IgD-negative memory B cell (primary cell): ENCODE results near the gene WWC1. TPM values are rescaled to one million over a fixed set of nuclear protein-coding genes. Genes with fewer than 3 reads are reported as not detected.
A peak's percentile ranks its signal among the peaks of the same experiment; 100 is the strongest.

Experiments
- H3K27ac Mint-ChIP-seq, 3 donors: one replicate each; pipeline ENCODE4 v1.8.0; 2020 to 2022; ENCODE audit warnings: mild to moderate bottlenecking in 3 of 3, mixed read lengths in 3 of 3, moderate library complexity in 1 of 3
- H3K27me3 Mint-ChIP-seq: one replicate; pipeline ENCODE4 v1.8.0; 2021; ENCODE audit warnings: mixed read lengths
- H3K36me3 Mint-ChIP-seq: one replicate; pipeline ENCODE4 v1.8.0; 2020; ENCODE audit warnings: mild to moderate bottlenecking, mixed read lengths
- H3K4me1 Mint-ChIP-seq, 3 donors: one replicate each; pipeline ENCODE4 v1.8.0; 2020 to 2022; ENCODE audit warnings: mixed read lengths in 3 of 3, mild to moderate bottlenecking in 1 of 3
- H3K4me3 Mint-ChIP-seq, 4 donors: one replicate each; pipeline ENCODE4 v1.8.0; 2020 to 2022; ENCODE audit warnings: mild to moderate bottlenecking in 4 of 4, mixed read lengths in 4 of 4, moderate library complexity in 3 of 4
- H3K9me3 Mint-ChIP-seq, 3 donors: one replicate each; pipeline ENCODE4 v1.8.0; 2020 to 2021; ENCODE audit warnings: mixed read lengths in 3 of 3, mild to moderate bottlenecking in 1 of 3
- polyA plus RNA-seq: library from polyadenylated mRNA; unstranded; fragments of 300-500 nt; fragmentation: Illumina TruSeq; gene quantifications from one replicate; pipeline ENCODE4 v1.2.3, GENCODE V29; 2021

Gene WWC1
- polyA plus RNA-seq, 1 donor from 2014 or later, result 0.09 TPM

GRCh38 chr5:168404365-168404764 lies 112.9 kb downstream of the WWC1 start:
- no peak overlapping the region for H3K27ac Mint-ChIP-seq

GRCh38 chr5:168407211-168407610 lies 115.8 kb downstream of the WWC1 start:
- H3K27me3 Mint-ChIP-seq, result no peaks in the 10 kb centered on the region
- no peaks in the 10 kb centered on the region for H3K4me1 Mint-ChIP-seq
- H3K4me3 Mint-ChIP-seq, result no peak overlapping the region
- peaks cover 6% of the 10 kb centered on the region for H3K36me3 Mint-ChIP-seq
- no peak overlapping the region for H3K27ac Mint-ChIP-seq
- no peaks in the 10 kb centered on the region for H3K9me3 Mint-ChIP-seq

More at GRCh38 chr5:168404365-168404764, 112.9 kb downstream of the WWC1 start:
- Mint-ChIP-seq H3K4me1 (no peaks in the 10 kb centered on the region), H3K9me3 (no peaks in the 10 kb centered on the region), H3K36me3 (peaks cover 3% of the 10 kb centered on the region), H3K4me3 (no peak overlapping the region), H3K27me3 (no peaks in the 10 kb centered on the region)

GRCh38 chr5:168408561-168409305 lies 117.3 kb downstream of the WWC1 start:
- H3K9me3 Mint-ChIP-seq, result no peaks in the 10 kb centered on the region
- H3K27me3 Mint-ChIP-seq, result no peaks in the 10 kb centered on the region
- H3K4me1 Mint-ChIP-seq, result no peaks in the 10 kb centered on the region
- no peak overlapping the region for H3K4me3 Mint-ChIP-seq
- no peak overlapping the region for H3K27ac Mint-ChIP-seq
- H3K36me3 Mint-ChIP-seq, result peaks cover 6% of the 10 kb centered on the region

GRCh38 chr5:168409591-168410458 lies 118.4 kb downstream of the WWC1 start:
- peak overlapping the region in 1 of 3 donors; percentile 43 for H3K27ac Mint-ChIP-seq
- H3K36me3 Mint-ChIP-seq, result peaks cover 6% of the 10 kb centered on the region

GRCh38 chr5:168411871-168412270 lies 120.4 kb downstream of the WWC1 start:
- Mint-ChIP-seq H3K27me3 (no peaks in the 10 kb centered on the region), H3K9me3 (no peaks in the 10 kb centered on the region), H3K36me3 (peaks cover 4% of the 10 kb centered on the region), H3K27ac (no peak overlapping the region), H3K4me1 (no peaks in the 10 kb centered on the region), H3K4me3 (no peak overlapping the region)

More at GRCh38 chr5:168409591-168410458, 118.4 kb downstream of the WWC1 start:
- Mint-ChIP-seq H3K27me3 (no peaks in the 10 kb centered on the region), H3K4me3 (peak overlapping the region in 2 of 4 donors; percentile 32 to 45), H3K4me1 (no peaks in the 10 kb centered on the region), H3K9me3 (no peaks in the 10 kb centered on the region)

GRCh38 chr5:168413062-168413461 lies 121.6 kb downstream of the WWC1 start:
- H3K4me3 Mint-ChIP-seq, result peak overlapping the region in 1 of 4 donors; percentile 0
- no peaks in the 10 kb centered on the region for H3K27me3 Mint-ChIP-seq
- no peaks in the 10 kb centered on the region for H3K9me3 Mint-ChIP-seq
- no peaks in the 10 kb centered on the region for H3K4me1 Mint-ChIP-seq
- H3K36me3 Mint-ChIP-seq, result peaks cover 4% of the 10 kb centered on the region
- H3K27ac Mint-ChIP-seq, result no peak overlapping the region

GRCh38 chr5:168413596-168413995 lies 122.2 kb downstream of the WWC1 start:
- Mint-ChIP-seq H3K36me3 (peaks cover 4% of the 10 kb centered on the region), H3K27ac (no peak overlapping the region), H3K9me3 (no peaks in the 10 kb centered on the region), H3K27me3 (no peaks in the 10 kb centered on the region), H3K4me3 (no peak overlapping the region), H3K4me1 (no peaks in the 10 kb centered on the region)

- no peaks in the 10 kb centered on the region for H3K9me3 Mint-ChIP-seq
Measured at GRCh38 chr5:168415401-168415800, 124.0 kb downstream of the WWC1 start.

GRCh38 chr5:168415971-168416370 lies 124.5 kb downstream of the WWC1 start:
- Mint-ChIP-seq H3K4me1 (no peaks in the 10 kb centered on the region), H3K27ac (no peak overlapping the region), H3K9me3 (no peaks in the 10 kb centered on the region), H3K36me3 (peaks cover 4% of the 10 kb centered on the region), H3K27me3 (no peaks in the 10 kb centered on the region), H3K4me3 (no peak overlapping the region)

More at GRCh38 chr5:168415401-168415800, 124.0 kb downstream of the WWC1 start:
- Mint-ChIP-seq H3K27ac (no peak overlapping the region), H3K27me3 (no peaks in the 10 kb centered on the region), H3K4me1 (no peaks in the 10 kb centered on the region), H3K36me3 (peaks cover 4% of the 10 kb centered on the region), H3K4me3 (no peak overlapping the region)

GRCh38 chr5:168417731-168418429 lies 126.4 kb downstream of the WWC1 start:
- H3K27ac Mint-ChIP-seq, result no peak overlapping the region
- H3K27me3 Mint-ChIP-seq, result no peaks in the 10 kb centered on the region
- H3K36me3 Mint-ChIP-seq, result no peaks in the 10 kb centered on the region
- no peak overlapping the region for H3K4me3 Mint-ChIP-seq
- no peaks in the 10 kb centered on the region for H3K4me1 Mint-ChIP-seq
- H3K9me3 Mint-ChIP-seq, result no peaks in the 10 kb centered on the region

GRCh38 chr5:168420461-168420860 lies 129.0 kb downstream of the WWC1 start:
- Mint-ChIP-seq H3K9me3 (no peaks in the 10 kb centered on the region), H3K4me1 (no peaks in the 10 kb centered on the region), H3K27ac (no peak overlapping the region), H3K27me3 (no peaks in the 10 kb centered on the region), H3K36me3 (peaks cover 4% of the 10 kb centered on the region), H3K4me3 (no peak overlapping the region)

- Mint-ChIP-seq H3K4me3 (no peak overlapping the region), H3K36me3 (peaks cover 4% of the 10 kb centered on the region), H3K4me1 (no peaks in the 10 kb centered on the region), H3K27ac (no peak overlapping the region), H3K27me3 (no peaks in the 10 kb centered on the region), H3K9me3 (no peaks in the 10 kb centered on the region)
Measured at GRCh38 chr5:168422431-168422830, 131.0 kb downstream of the WWC1 start.

- no peak overlapping the region for H3K4me3 Mint-ChIP-seq
- no peaks in the 10 kb centered on the region for H3K9me3 Mint-ChIP-seq
- no peak overlapping the region for H3K27ac Mint-ChIP-seq
- no peaks in the 10 kb centered on the region for H3K27me3 Mint-ChIP-seq
- peaks cover 4% of the 10 kb centered on the region for H3K36me3 Mint-ChIP-seq
- H3K4me1 Mint-ChIP-seq, result no peaks in the 10 kb centered on the region
Measured at GRCh38 chr5:168423478-168423877, 132.0 kb downstream of the WWC1 start.

- Mint-ChIP-seq H3K4me3 (no peak overlapping the region), H3K9me3 (peaks cover 0 to under 1% (median 0%) of the 10 kb centered on the region in 3 donors), H3K4me1 (no peaks in the 10 kb centered on the region), H3K27ac (no peak overlapping the region), H3K36me3 (peaks cover 4% of the 10 kb centered on the region), H3K27me3 (no peaks in the 10 kb centered on the region)
Measured at GRCh38 chr5:168423971-168424370, 132.5 kb downstream of the WWC1 start.
